Ovary (tissue), 3 donors: ENCODE data around the gene NBDY.

Experiments
- CTCF ChIP-seq, 3 donors: fragments of 450-650 bp in 2 of 3; fragments of 200-600 bp in 1 of 3; IDR thresholded peaks; one replicate each; pipeline versions ENCODE4 v1.5.1 to v1.8.0; 2016 to 2022; ENCODE audit warnings: antibody characterized with exemption in 3 of 3, mild to moderate bottlenecking in 1 of 3
- EP300 ChIP-seq: sonication (generic); formaldehyde crosslinking; IDR thresholded peaks from one replicate; pipeline ENCODE4 v1.6.1; 2017; ENCODE audit warnings: antibody characterized with exemption
- donor health status: DM: no; HTN: no; CAD: no.

DNA sequence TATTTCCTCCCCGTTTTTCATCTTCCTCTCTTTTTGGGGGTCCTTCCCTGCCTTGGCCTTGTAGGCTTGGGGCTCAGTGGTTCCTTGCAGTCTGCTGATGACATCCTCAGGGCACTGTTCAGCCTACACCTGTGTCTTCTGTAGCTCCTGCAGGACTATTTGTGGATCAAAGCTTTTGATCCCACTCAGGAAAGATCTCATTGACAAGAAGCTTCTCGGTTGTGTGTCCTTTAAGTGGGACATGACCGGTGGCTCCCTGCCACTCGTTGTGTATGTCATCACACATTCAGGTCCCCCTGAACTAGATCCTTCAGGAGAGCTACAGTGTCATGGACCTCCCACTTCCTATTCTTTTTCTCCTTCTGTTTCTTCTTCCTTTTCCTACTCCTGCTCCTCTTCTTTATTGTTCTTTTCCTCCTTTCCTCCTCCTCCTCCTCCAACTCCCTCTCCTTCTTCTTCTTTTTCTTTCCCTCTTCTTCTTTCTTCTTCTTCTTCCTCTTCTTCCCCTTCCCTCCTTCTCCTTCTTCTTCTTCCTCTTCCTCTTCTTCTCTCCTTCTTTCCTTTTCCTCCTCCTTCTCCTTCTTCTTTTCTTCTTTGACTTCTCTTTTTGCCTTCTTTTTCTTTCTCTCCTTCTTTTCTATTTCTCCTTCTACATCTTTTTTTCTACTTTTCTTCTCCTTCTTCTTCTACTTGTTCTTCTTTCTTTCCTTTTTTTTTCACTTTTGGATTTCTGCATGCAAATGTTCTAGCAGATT lies 67.8 kb downstream of the NBDY start:
- no peak for TF ChIP-seq CTCF (IDR thresholded peaks at IDR 0.05)
- TF ChIP-seq EP300 = no peak
